ENCODE data around the gene MEGF10. TPM values are rescaled to one million over a fixed set of nuclear protein-coding genes. Genes with fewer than 3 reads are reported as not detected.

MEGF10 gene
- total and polyA plus RNA-seq, 2 experiments from 2014 or later: 1.7 to 8.2 TPM

DNA sequence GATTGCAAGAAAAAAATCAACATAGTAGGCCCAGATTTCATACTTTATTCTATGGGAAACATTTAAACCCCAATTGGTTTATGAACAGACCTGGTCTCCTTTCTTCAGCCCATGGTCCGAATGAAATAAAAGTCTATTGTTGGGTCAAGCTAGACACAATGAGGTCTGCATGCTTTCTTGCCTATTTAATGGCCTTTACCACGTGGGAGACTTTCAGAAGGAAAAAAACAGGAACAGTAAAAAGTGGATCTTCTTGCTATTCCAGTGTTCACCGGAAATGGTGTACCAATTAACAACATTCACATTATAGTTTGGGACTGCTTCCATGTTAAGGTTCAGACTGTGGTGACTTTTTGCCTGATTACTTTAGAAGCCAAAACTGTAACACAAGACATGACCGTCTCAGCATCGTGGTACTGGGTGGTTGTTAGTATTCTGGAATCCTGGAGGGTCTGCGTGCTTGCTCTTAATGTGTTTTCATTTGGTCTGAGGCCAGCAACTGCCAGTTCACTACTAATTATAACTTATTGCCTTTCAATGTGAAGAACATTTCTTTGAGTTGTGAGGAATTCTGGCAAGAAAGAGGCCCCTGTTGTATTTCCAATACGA lies 141.5 kb downstream of the MEGF10 start:
- Histone ChIP-seq H3K27ac (no peak overlapping the region), H3K4me3 (no peak overlapping the region), H3K4me1 (ENCODE audit: low read depth) (peaks cover 27% of the 10 kb centered on the region), H3K27me3 (no peaks in the 10 kb centered on the region), H3K36me3 (no peaks in the 10 kb centered on the region), H3K9me3 (ENCODE audit: low read depth) (no peaks in the 10 kb centered on the region)
- TF ChIP-seq, protein P1, sequence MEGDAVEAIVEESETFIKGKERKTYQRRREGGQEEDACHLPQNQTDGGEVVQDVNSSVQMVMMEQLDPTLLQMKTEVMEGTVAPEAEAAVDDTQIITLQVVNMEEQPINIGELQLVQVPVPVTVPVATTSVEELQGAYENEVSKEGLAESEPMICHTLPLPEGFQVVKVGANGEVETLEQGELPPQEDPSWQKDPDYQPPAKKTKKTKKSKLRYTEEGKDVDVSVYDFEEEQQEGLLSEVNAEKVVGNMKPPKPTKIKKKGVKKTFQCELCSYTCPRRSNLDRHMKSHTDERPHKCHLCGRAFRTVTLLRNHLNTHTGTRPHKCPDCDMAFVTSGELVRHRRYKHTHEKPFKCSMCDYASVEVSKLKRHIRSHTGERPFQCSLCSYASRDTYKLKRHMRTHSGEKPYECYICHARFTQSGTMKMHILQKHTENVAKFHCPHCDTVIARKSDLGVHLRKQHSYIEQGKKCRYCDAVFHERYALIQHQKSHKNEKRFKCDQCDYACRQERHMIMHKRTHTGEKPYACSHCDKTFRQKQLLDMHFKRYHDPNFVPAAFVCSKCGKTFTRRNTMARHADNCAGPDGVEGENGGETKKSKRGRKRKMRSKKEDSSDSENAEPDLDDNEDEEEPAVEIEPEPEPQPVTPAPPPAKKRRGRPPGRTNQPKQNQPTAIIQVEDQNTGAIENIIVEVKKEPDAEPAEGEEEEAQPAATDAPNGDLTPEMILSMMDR (IDR thresholded peaks at IDR 0.05; ENCODE audit: low read depth, low read length): no peak
- DNase-seq (ENCODE audit: low read depth in 1 of 2, low spot score in 1 of 2): no peak

DNA sequence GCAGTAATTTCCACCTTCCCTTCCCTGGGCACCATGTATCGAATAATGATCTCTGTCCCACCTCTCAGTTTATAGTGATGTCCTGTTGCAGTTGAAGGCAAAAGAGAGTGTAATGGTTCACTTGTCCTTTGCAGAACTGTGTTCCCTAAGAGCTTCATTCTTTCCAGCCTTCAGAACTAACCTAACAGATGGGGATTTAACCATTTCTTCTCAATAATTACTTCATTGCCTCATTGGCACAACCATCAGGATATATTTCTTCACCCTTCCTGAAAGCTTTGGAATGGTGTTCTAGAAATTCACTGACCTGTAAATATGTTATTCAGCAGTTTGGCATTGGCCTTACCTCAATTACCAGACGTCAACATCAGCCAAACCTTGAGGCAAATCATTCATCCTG lies 142.9 kb downstream of the MEGF10 start:
- TF ChIP-seq, protein P1 (IDR thresholded peaks at IDR 0.05; ENCODE audit: low read depth, low read length): no peak
- H3K27ac ChIP-seq: no peak overlapping the region
- no peak for DNase-seq (ENCODE audit: low read depth in 1 of 2, low spot score in 1 of 2)
- H3K36me3 ChIP-seq: no peaks in the 10 kb centered on the region
- no peak overlapping the region for H3K4me3 ChIP-seq
- no peaks in the 10 kb centered on the region for H3K27me3 ChIP-seq
- H3K9me3 ChIP-seq (ENCODE audit: low read depth): no peaks in the 10 kb centered on the region
- peaks cover 12% of the 10 kb centered on the region for H3K4me1 ChIP-seq (ENCODE audit: low read depth)

DNA sequence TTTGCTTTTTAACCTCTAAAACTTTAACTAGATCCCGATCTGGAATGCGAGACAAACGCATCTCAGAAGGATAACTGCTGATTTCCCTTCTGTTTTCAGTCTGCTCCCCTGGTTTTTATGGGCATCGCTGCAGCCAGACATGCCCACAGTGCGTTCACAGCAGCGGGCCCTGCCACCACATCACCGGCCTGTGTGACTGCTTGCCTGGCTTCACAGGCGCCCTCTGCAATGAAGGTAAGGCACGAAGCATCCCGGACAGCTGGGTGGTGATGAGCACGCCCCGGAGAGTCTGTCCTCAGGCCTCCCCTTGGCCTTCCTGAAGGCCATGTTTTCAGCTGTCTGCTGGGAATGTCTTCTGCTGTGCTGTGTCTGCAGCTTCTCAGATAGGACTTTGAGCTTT lies 144.0 kb downstream of the MEGF10 start:
- peaks cover 6% of the 10 kb centered on the region for H3K4me1 ChIP-seq (ENCODE audit: low read depth)
- TF ChIP-seq, protein P1 (IDR thresholded peaks at IDR 0.05; ENCODE audit: low read depth, low read length): no peak

DNA sequence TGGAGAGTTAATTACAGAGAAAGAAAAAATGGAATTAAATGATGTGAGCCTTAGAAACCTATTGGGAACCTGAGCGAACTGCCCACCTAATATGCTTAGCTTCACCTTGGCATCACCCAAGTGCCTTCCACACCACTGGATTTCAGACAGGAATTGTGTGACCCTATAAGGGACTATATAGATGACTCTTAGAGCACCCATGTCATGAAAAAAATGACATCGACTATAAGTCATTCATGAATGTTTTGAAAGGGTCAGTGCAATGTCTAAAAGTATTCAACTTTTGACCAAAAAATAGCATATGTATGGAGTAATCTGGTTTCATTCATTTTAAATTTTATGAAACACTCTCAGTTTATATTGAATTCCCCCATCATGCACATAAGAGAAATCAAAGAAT lies 145.2 kb downstream of the MEGF10 start:
- Histone ChIP-seq H3K4me3 (no peak overlapping the region), H3K36me3 (no peaks in the 10 kb centered on the region)
- no peak for DNase-seq (ENCODE audit: low read depth in 1 of 2, low spot score in 1 of 2)

More for the DNA sequence above, 144.0 kb downstream of the MEGF10 start:
- Histone ChIP-seq H3K9me3 (ENCODE audit: low read depth) (no peaks in the 10 kb centered on the region), H3K27me3 (no peaks in the 10 kb centered on the region), H3K36me3 (no peaks in the 10 kb centered on the region), H3K4me3 (no peak overlapping the region), H3K27ac (no peak overlapping the region)
- DNase-seq (ENCODE audit: low read depth in 1 of 2, low spot score in 1 of 2): no peak

DNA sequence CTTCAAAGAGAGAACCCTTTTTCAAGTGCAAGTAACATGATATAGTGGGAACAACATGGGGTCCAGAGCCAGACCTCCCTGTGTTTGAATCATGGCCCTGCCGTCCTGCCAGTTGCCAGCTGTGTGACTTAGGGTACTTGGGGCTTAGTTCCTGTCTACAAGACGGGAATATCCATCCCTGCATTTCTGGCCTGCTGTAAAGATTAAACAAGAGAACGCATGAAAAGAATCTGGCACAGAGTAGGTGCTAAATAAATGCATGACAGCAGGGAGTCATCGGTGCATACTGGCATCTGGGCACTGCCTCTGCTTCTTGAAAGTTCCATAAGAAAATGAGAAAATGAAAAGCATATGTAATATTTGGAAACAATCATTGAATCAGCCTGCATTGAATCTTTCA lies 149.0 kb downstream of the MEGF10 start:
- no peaks in the 10 kb centered on the region for H3K36me3 ChIP-seq
- no peak for DNase-seq (ENCODE audit: low read depth in 1 of 2, low spot score in 1 of 2)

More for the DNA sequence above, 145.2 kb downstream of the MEGF10 start:
- Histone ChIP-seq H3K9me3 (ENCODE audit: low read depth) (no peaks in the 10 kb centered on the region), H3K27ac (no peak overlapping the region), H3K4me1 (ENCODE audit: low read depth) (peaks cover 6% of the 10 kb centered on the region), H3K27me3 (no peaks in the 10 kb centered on the region)
- TF ChIP-seq, protein P1 (IDR thresholded peaks at IDR 0.05; ENCODE audit: low read depth, low read length): no peak

More for the DNA sequence above, 149.0 kb downstream of the MEGF10 start:
- peaks cover 6% of the 10 kb centered on the region for H3K4me1 ChIP-seq (ENCODE audit: low read depth)
- no peaks in the 10 kb centered on the region for H3K9me3 ChIP-seq (ENCODE audit: low read depth)
- no peak overlapping the region for H3K4me3 ChIP-seq
- H3K27me3 ChIP-seq: no peaks in the 10 kb centered on the region
- TF ChIP-seq, protein P1 (IDR thresholded peaks at IDR 0.05; ENCODE audit: low read depth, low read length): no peak
- H3K27ac ChIP-seq: no peak overlapping the region
